NT2/D1 (cell line): ENCODE data around the gene ATXN7.

Experiments used
- DNase-seq: peaks from one replicate; pipeline ENCODE4 v3.0.0-alpha.2; 2011; ENCODE audit warnings: low read depth, low spot score
- H3K27me3 ChIP-seq: 2 replicates; pipeline ENCODE4 v1.6.0; 2011; ENCODE audit warnings: mild to moderate bottlenecking; ENCODE audit not compliant: insufficient read length, insufficient read depth
- H3K36me3 ChIP-seq: 2 replicates; pipeline ENCODE4 v1.6.1; 2011; ENCODE audit warnings: mild to moderate bottlenecking, low read length, mixed read lengths; ENCODE audit not compliant: insufficient read depth, insufficient read length
- H3K4me1 ChIP-seq: 2 replicates; pipeline ENCODE4 v1.5.1; 2011; ENCODE audit not compliant: insufficient read depth, insufficient read length
- H3K4me3 ChIP-seq: 2 replicates; pipeline ENCODE4 v1.5.1; 2011; ENCODE audit warnings: low read depth; ENCODE audit not compliant: insufficient read length
- H3K9ac ChIP-seq: 2 replicates; pipeline ENCODE4 v1.6.0; 2011; ENCODE audit warnings: low read depth; ENCODE audit not compliant: insufficient read length
- H3K9me3 ChIP-seq: 2 replicates; pipeline ENCODE4 v1.5.1; 2011; ENCODE audit warnings: mild to moderate bottlenecking, low read length; ENCODE audit not compliant: insufficient read depth
- SUZ12 ChIP-seq: IDR thresholded peaks from 2 replicates; pipeline ENCODE4 v1.6.1; 2011; ENCODE audit not compliant: insufficient read length, insufficient read depth; ENCODE audit errors: extremely low read depth
- YY1 ChIP-seq: IDR thresholded peaks from 2 replicates; pipeline ENCODE4 v1.6.1; 2011; ENCODE audit not compliant: insufficient read length, insufficient read depth
- ZNF274 ChIP-seq: IDR thresholded peaks from 2 replicates; pipeline ENCODE4 v1.6.1; 2011; ENCODE audit warnings: mild to moderate bottlenecking, low read depth, low read length

ATXN7 gene

GRCh38 chr3:63945558-63946096, 82.0 kb downstream of the ATXN7 start:
- no peak overlapping the region for H3K4me3 ChIP-seq
- DNase-seq: no peak
- no peaks in the 10 kb centered on the region for H3K9me3 ChIP-seq
- no peak overlapping the region for H3K9ac ChIP-seq
- peaks cover 13% of the 10 kb centered on the region for H3K36me3 ChIP-seq
- TF ChIP-seq YY1: no peak
- no peak for TF ChIP-seq ZNF274
- no peak for TF ChIP-seq SUZ12
- H3K27me3 ChIP-seq: no peaks in the 10 kb centered on the region
- H3K4me1 ChIP-seq: no peaks in the 10 kb centered on the region

GRCh38 chr3:63946753-63947152, 83.1 kb downstream of the ATXN7 start:
- Histone ChIP-seq H3K4me3 (no peak overlapping the region), H3K36me3 (peaks cover 13% of the 10 kb centered on the region), H3K9me3 (no peaks in the 10 kb centered on the region), H3K4me1 (no peaks in the 10 kb centered on the region), H3K9ac (no peak overlapping the region), H3K27me3 (no peaks in the 10 kb centered on the region)
- DNase-seq: no peak
- TF ChIP-seq SUZ12 (no peak), YY1 (no peak), ZNF274 (no peak)

- DNase-seq: no peak
- H3K27me3 ChIP-seq: no peaks in the 10 kb centered on the region
- no peak overlapping the region for H3K4me3 ChIP-seq
- no peaks in the 10 kb centered on the region for H3K9me3 ChIP-seq
- H3K4me1 ChIP-seq: no peaks in the 10 kb centered on the region
- H3K9ac ChIP-seq: no peak overlapping the region
- TF ChIP-seq YY1 (no peak), SUZ12 (no peak), ZNF274 (no peak)
- H3K36me3 ChIP-seq: peaks cover 9% of the 10 kb centered on the region
Observed at GRCh38 chr3:63947594-63947993, 83.9 kb downstream of the ATXN7 start.

- Histone ChIP-seq H3K36me3 (peaks cover 10% of the 10 kb centered on the region), H3K4me1 (no peaks in the 10 kb centered on the region), H3K4me3 (no peak overlapping the region), H3K9ac (no peak overlapping the region), H3K27me3 (no peaks in the 10 kb centered on the region), H3K9me3 (no peaks in the 10 kb centered on the region)
- no peak for DNase-seq
- TF ChIP-seq SUZ12 (no peak), ZNF274 (no peak), YY1 (no peak)
Observed at GRCh38 chr3:63949005-63949404, 85.3 kb downstream of the ATXN7 start.

- TF ChIP-seq YY1: no peak
- no peak for TF ChIP-seq ZNF274
- TF ChIP-seq SUZ12: no peak
- H3K9me3 ChIP-seq: no peaks in the 10 kb centered on the region
- H3K27me3 ChIP-seq: no peaks in the 10 kb centered on the region
- peaks cover 14% of the 10 kb centered on the region for H3K36me3 ChIP-seq
- no peaks in the 10 kb centered on the region for H3K4me1 ChIP-seq
- H3K9ac ChIP-seq: no peak overlapping the region
- DNase-seq: no peak
- no peak overlapping the region for H3K4me3 ChIP-seq
Observed at GRCh38 chr3:63950698-63951097, 87.0 kb downstream of the ATXN7 start.

GRCh38 chr3:63951492-63952247, 88.0 kb downstream of the ATXN7 start:
- no peaks in the 10 kb centered on the region for H3K9me3 ChIP-seq
- H3K27me3 ChIP-seq: no peaks in the 10 kb centered on the region
- no peak overlapping the region for H3K9ac ChIP-seq
- TF ChIP-seq YY1 (no peak), SUZ12 (no peak), ZNF274 (no peak)
- H3K4me1 ChIP-seq: peaks cover 2% of the 10 kb centered on the region
- no peak overlapping the region for H3K4me3 ChIP-seq
- DNase-seq: no peak
- H3K36me3 ChIP-seq: peaks cover 17% of the 10 kb centered on the region

- no peak overlapping the region for H3K4me3 ChIP-seq
Observed at GRCh38 chr3:63952248-63952594, 88.6 kb downstream of the ATXN7 start.

More at GRCh38 chr3:63952248-63952594, 88.6 kb downstream of the ATXN7 start:
- peaks cover 14% of the 10 kb centered on the region for H3K36me3 ChIP-seq
- no peak for DNase-seq
- H3K27me3 ChIP-seq: no peaks in the 10 kb centered on the region
- no peaks in the 10 kb centered on the region for H3K9me3 ChIP-seq
- H3K4me1 ChIP-seq: peaks cover 2% of the 10 kb centered on the region
- TF ChIP-seq YY1 (no peak), SUZ12 (no peak)
- H3K9ac ChIP-seq: no peak overlapping the region
